NCI-H446 treated with DMSO at 0.1 percent for 48 hours (cell line): Measurements from ENCODE around the gene DCAKD.

Experiments
- DNase-seq: peaks from one replicate; lab custom pipeline; 2025; lab: John Stamatoyannopoulos, UW

The DCAKD gene

GRCh38 chr17:45001310-45001709 lies 50.1 kb downstream of the DCAKD start:
- no peak for DNase-seq

DNA sequence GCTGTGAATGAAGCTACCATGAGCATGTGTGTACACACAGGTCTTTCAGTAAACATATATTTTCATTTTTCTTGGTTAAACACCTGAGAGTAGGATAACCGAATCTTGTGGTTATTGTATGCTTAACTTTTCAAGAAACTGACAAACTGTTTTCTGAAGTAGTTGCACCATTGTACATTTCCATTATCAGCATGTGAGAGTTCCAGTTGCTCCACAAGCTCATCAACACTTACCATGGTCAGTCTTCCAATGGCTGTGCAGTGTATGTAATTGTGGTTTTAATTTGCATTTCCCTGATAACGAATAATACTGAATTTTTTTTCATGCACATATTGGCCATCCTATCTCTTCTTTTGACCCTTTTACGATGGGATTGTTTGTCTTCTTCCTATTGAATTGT lies 52.0 kb downstream of the DCAKD start:
- no peak for DNase-seq

GRCh38 chr17:44998646-44999045 lies 52.8 kb downstream of the DCAKD start:
- DNase-seq = no peak

GRCh38 chr17:44997733-44998520 lies 53.5 kb downstream of the DCAKD start:
- DNase-seq = no peak

DNA sequence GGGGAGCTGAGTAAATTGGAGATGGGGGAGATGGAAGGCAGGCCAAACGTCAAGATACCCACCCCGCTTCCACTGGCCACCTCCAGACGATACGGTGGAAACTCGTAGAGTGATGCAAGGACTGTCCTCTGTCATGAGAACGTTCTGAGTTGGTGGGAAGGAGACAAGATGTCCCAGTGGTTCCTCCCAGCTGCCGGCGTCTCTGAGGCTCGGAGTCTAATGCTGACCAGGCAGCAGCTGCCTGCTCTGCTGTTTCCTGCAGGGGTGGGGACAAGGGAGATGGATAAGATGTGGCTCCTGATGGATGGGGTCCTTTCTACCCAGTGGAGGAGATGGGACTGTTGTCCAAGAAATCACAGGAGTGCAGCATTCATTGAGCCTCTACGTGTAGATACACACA lies 55.1 kb downstream of the DCAKD start:
- DNase-seq = no peak

DNA sequence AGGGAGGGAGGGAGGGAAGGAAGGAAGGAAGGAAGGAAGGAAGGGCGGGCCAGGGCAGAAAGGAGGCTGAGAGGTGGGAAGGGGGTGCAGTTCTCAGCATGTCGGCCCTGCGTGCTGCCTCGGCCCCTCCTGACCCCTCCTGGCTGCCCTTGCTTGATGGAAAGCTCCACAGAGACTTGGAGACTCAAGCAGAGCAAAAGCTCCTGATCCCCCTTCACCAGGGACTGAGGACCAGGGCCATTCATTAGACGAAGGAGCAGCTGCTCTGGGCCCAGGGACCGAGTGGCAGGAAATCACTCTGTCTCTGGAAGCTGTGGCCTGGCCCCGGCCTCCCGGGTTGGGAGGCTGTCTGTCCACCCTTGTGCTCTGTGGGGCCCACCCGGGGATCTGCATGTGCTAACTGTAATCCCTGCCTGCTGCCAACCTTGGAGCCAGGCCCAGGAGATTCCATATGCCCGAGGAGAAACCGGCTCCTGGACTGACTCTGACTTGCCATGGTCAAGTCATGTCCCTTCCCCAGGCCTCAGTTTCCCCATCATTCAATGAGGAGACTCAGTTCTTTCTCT lies 55.9 kb downstream of the DCAKD start:
- DNase-seq = no peak

DNA sequence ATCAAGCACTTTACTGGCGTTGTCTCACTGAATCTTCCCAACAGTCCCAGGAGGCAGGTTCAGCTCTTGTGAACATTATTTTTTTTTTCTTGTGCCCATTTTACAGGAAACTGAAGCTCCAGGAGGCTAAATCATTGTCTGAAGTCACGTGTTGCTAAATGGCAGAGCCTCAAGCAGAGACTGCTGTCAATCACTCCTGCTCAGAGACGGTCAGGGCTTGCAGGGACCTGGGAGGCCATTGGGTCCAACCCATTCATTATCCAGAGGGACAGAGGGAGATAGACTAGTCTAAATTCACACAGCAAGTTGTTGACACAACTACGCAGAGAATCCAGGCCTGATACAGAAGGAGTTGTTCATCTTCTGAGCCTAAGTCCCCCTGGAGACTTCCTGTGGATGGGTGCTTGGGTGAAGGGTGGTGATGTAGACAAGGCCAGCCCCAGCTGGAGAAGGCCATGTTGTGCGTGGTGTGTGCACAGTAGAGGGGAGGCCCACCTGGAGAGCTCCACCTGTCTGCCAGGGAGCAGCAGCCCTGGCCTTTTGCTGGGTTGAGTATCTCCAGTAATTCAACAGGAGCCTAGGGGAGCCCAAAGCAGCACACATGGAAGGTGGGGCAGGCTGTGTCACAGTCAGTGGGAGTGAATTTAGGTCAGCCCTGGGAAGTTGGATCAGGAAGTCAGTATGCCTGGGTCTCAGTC lies 59.0 kb downstream of the DCAKD start:
- DNase-seq = no peak

DNA sequence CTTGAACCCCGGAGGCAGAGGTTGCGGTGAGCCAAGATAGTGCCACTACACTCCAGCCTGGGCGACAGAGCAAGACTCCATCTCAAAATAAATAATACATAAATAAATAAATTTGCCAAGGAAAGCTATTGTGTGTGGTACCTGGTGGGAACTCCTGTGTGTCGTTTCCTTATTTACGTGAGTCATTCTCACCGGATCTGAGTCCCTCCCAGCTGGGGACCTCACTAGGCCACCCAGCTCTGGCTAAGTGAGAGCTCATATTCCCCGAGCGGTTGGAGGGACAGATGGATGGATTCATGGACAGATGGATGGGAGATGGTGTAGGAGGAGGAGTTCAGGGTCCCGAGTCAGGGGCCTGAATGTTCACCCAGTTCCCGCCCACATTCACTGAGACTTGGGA lies 60.4 kb downstream of the DCAKD start:
- DNase-seq = no peak

- DNase-seq = no peak
These were observed 61.8 kb downstream of the DCAKD start for GRCh38 chr17:44989552-44990138.

DNA sequence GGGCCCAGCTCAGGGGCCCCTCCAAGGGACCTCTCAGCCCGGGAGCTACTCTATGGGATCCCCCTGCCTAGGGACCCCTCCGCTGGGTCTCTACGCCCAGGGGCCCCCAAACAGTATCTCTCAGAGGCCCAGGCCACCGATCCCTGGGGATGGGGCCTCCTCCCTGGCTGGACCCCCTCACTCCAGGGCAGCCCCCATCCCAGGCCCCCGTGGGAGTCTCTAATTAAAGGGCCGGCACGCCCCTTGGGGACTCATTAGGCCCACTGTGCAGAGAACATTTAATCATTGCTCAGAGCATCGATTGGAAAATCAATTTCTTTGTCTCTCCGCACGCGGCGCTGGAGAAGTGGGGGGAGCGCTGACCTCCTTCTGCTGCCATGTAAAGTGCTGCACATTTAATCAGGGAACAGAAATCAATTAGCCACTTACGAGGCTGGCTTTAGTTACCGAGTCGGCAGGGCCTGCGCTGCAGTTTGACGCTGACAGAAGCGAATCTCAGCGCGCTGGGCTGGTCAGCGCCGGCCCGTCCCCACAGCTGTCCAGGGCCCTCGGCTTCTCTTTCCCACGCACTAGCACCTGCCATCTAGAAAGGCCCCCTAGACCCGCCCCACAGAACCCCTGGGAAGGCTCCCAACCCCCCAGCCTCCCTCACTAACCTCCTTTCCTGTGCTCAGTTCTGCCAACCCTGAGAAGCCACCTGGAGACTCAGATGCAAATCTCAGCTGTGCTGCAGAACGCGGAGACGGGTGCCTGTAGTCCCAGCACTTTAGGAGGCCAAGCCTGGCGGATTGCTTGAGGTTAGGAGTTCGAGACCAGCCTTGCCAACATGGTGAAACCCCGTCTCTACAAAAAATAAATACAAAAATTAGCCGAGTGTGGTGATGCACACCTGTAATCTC lies 63.1 kb downstream of the DCAKD start:
- DNase-seq = no peak

- DNase-seq = no peak
These were observed 67.9 kb downstream of the DCAKD start for GRCh38 chr17:44983563-44983962.

GRCh38 chr17:44982113-44982702 lies 69.2 kb downstream of the DCAKD start:
- no peak for DNase-seq

DNA sequence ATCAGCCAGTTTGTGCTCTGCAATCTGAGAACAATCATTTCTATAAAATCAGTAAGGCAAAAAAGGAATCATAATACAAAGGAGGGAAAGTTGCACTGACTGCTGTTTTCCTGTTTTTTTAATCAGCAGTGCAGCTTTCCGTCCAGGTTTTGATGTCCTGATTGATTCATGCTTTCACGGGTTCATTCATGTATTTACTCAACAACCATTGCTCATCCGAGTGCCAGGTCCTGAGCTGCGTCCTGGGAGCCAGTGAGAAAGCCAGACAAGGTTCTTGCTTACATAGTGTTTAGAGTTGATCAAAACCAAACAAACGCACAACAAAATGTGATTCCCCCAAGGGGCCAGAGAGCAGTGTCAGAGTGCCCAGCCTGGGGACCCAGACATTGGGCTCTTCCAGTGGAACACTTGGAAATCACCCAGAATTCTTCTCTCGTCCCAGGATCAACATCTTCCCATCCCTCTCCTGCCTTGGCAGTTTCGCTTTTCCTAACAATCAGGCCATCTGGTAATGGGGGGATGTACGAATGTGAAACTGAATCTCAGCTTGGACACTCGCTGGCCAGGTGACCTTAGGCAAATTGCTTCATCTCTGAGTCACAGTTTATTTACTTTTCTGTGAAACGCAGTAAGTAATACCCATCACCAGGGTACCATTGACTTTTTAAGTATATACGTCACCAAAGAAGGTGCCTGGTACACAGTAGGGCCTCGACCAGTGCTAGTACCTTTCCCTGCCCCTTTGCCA lies 70.0 kb downstream of the DCAKD start:
- peak; percentile 55 for DNase-seq

DNA sequence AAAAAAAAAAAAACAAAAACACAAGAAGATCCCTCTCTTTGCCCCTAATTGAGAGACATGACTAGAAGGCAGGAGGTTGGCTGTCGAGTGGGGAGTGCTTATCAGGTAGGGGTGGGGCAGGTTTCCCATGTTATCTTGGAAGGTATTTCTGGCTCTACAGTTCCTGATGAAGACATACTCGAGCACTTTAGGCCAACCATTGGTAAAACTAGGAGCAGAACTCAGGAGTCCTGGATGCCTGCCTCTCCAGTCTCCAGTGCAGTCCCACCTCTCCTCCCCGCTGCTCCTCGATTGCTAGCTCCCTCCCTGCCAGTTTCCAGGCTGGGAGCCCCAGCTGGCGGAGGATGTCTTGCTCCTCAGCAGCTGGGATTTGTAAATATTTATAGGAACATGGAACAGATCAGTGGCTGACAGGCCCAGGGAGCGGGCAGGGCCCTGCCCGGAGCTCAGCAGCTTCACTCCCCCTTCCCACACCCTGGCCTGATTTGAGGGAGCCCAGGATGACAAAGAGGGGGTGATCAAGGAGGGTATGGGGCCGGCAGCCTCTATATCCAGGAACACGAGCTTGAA lies 71.9 kb downstream of the DCAKD start:
- DNase-seq = no peak

DNA sequence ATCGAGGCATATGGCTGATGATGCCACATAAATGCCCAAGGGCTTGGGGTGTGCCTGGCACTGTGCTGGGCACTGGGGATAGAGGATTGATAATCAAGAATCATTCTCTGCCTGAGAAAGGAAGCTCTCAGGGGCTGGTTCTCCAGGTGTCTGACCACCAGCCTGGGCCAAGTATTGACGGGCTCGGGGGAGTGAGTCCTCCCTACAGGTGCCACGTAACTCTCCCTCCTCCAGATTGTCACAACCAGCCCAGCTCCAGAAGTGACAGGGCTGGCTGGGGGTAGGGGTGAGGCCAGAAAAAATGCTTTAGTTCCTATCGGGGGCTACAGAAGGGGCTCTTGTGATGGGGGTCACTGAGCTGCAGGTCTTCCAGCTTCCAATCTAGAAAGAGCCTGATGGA lies 72.6 kb downstream of the DCAKD start:
- DNase-seq = no peak

DNA sequence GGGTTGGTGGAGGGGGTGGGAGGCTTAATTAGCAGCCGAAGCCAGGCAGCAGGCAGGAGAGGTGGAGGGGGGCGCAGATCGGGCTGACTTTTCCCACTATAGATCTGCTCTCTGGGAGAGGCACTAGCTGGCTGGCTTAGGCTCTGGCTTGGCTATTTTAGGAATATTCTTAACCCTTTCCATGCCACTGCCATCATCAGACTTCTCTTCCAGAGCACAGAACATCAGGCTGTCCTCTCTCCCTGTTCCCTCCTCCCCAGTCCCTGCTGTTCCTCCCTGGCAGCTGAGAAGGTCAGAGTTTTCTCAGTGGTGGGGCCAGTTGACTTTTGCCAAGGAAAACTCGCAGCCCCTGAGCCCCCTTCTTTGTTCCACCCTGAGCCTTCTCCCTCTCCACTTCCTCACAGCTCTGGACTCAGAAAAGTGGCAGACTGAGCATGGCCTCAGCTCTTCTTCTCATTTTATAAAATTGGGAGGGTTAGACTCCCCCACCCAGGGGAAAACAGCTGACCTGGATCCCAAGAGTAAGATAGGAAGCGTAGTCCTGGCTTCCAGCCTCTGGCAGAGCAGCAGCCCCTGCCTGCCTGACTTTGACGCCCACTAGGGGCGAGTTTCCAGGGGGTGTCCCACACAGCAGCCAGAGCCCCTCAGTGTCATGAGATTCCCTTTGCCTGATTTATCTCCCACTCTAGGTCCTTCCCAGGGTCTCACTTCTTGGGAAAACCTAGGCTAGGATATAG lies 73.5 kb downstream of the DCAKD start:
- DNase-seq = no peak

- no peak for DNase-seq
These were observed 74.4 kb downstream of the DCAKD start for GRCh38 chr17:44977065-44977464.

- DNase-seq = no peak
These were observed 75.2 kb downstream of the DCAKD start for GRCh38 chr17:44976206-44976605.
